ENCODE measurements around the gene TSHZ1.
"Not testable (repeated sequence)": the region's sequence is repeated elsewhere in the genome, so short reads cannot be mapped to it uniquely, and the experiment has no call there.

TSHZ1 gene

GRCh38 chr18:75179819-75180600 is 30.6 kb upstream of the TSHZ1 start:
- DNase-seq (ENCODE audit: low spot score) (no peak), FAIRE-seq (no peak)

- FAIRE-seq (peak; percentile 56), DNase-seq (ENCODE audit: low spot score) (peak; percentile 66)
Observed at GRCh38 chr18:75183524-75183923, 27.1 kb upstream of the TSHZ1 start.

GRCh38 chr18:75183973-75184493 is 26.6 kb upstream of the TSHZ1 start:
- FAIRE-seq (no peak), DNase-seq (ENCODE audit: low spot score) (no peak)

- FAIRE-seq: no peak
Observed at GRCh38 chr18:75185460-75185859, 25.1 kb upstream of the TSHZ1 start.

GRCh38 chr18:75187702-75188101 is 22.9 kb upstream of the TSHZ1 start:
- not testable (repeated sequence) for FAIRE-seq; DNase-seq (ENCODE audit: low spot score)

More at GRCh38 chr18:75185460-75185859, 25.1 kb upstream of the TSHZ1 start:
- DNase-seq (ENCODE audit: low spot score): no peak

GRCh38 chr18:75189696-75190095 is 20.9 kb upstream of the TSHZ1 start:
- DNase-seq (ENCODE audit: low spot score): no peak

GRCh38 chr18:75192899-75193298 is 17.7 kb upstream of the TSHZ1 start:
- no peak for FAIRE-seq

More at GRCh38 chr18:75189696-75190095, 20.9 kb upstream of the TSHZ1 start:
- FAIRE-seq: no peak

GRCh38 chr18:75198036-75198435 is 12.6 kb upstream of the TSHZ1 start:
- DNase-seq (ENCODE audit: low spot score): no peak
- no peak for FAIRE-seq

More at GRCh38 chr18:75192899-75193298, 17.7 kb upstream of the TSHZ1 start:
- no peak for DNase-seq (ENCODE audit: low spot score)

- no peak for FAIRE-seq
- no peak for DNase-seq (ENCODE audit: low spot score)
Observed at GRCh38 chr18:75199327-75199726, 11.3 kb upstream of the TSHZ1 start.

GRCh38 chr18:75200071-75200470 is 10.5 kb upstream of the TSHZ1 start:
- DNase-seq (ENCODE audit: low spot score): no peak
- no peak for FAIRE-seq

GRCh38 chr18:75200605-75201280 is 9.9 kb upstream of the TSHZ1 start:
- DNase-seq (ENCODE audit: low spot score): no peak
- FAIRE-seq: no peak

- no peak for DNase-seq (ENCODE audit: low spot score)
- no peak for FAIRE-seq
Observed at GRCh38 chr18:75201282-75202270, 9.0 kb upstream of the TSHZ1 start.

- no peak for FAIRE-seq
Observed at GRCh38 chr18:75202696-75203365, 7.8 kb upstream of the TSHZ1 start.

GRCh38 chr18:75203416-75204268 is 7.0 kb upstream of the TSHZ1 start:
- FAIRE-seq: no peak
- no peak for DNase-seq (ENCODE audit: low spot score)

More at GRCh38 chr18:75202696-75203365, 7.8 kb upstream of the TSHZ1 start:
- no peak for DNase-seq (ENCODE audit: low spot score)

GRCh38 chr18:75204269-75204731 is 6.3 kb upstream of the TSHZ1 start:
- DNase-seq (ENCODE audit: low spot score) (no peak), FAIRE-seq (no peak)

- FAIRE-seq (no peak), DNase-seq (ENCODE audit: low spot score) (no peak)
Observed at GRCh38 chr18:75204732-75205513, 5.7 kb upstream of the TSHZ1 start.

GRCh38 chr18:75205514-75206132 is 5.0 kb upstream of the TSHZ1 start:
- FAIRE-seq: no peak
- no peak for DNase-seq (ENCODE audit: low spot score)
